Measurements from ENCODE around the gene C11orf68.

C11orf68 gene

GRCh38 chr11:65944191-65944590 lies 25.3 kb upstream of the C11orf68 start:
- no peak for DNase-seq (ENCODE audit: low read depth)

- no peak for DNase-seq (ENCODE audit: low read depth)
Observed at GRCh38 chr11:65942531-65942930, 23.7 kb upstream of the C11orf68 start.

GRCh38 chr11:65941720-65942310 lies 23.0 kb upstream of the C11orf68 start:
- DNase-seq (ENCODE audit: low read depth), result no peak

GRCh38 chr11:65937766-65938165 lies 18.9 kb upstream of the C11orf68 start:
- DNase-seq (ENCODE audit: low read depth), result no peak

GRCh38 chr11:65934014-65934413 lies 15.2 kb upstream of the C11orf68 start:
- no peak for DNase-seq (ENCODE audit: low read depth)

GRCh38 chr11:65932558-65932919 lies 13.7 kb upstream of the C11orf68 start:
- no peak for DNase-seq (ENCODE audit: low read depth)

GRCh38 chr11:65931773-65932557 lies 13.1 kb upstream of the C11orf68 start:
- DNase-seq (ENCODE audit: low read depth), result no peak

GRCh38 chr11:65928667-65929066 lies 9.8 kb upstream of the C11orf68 start:
- no peak for DNase-seq (ENCODE audit: low read depth)

- peak; percentile 55 for DNase-seq (ENCODE audit: low read depth)
Observed at GRCh38 chr11:65927904-65928397, 9.1 kb upstream of the C11orf68 start.

- no peak for DNase-seq (ENCODE audit: low read depth)
Observed at GRCh38 chr11:65925397-65925796, 6.5 kb upstream of the C11orf68 start.

GRCh38 chr11:65922565-65922964 lies 3.7 kb upstream of the C11orf68 start:
- DNase-seq (ENCODE audit: low read depth), result no peak

GRCh38 chr11:65921876-65922275 lies 3.0 kb upstream of the C11orf68 start:
- no peak for DNase-seq (ENCODE audit: low read depth)

GRCh38 chr11:65921033-65921555 lies 2.2 kb upstream of the C11orf68 start:
- no peak for DNase-seq (ENCODE audit: low read depth)

GRCh38 chr11:65920372-65920802 lies 1.5 kb upstream of the C11orf68 start:
- no peak for DNase-seq (ENCODE audit: low read depth)

GRCh38 chr11:65919573-65920371 lies 910 bp upstream of the C11orf68 start:
- DNase-seq (ENCODE audit: low read depth), result peak; percentile 64

- DNase-seq (ENCODE audit: low read depth), result peak; percentile 99
Observed at GRCh38 chr11:65919141-65919572, 295 bp upstream of the C11orf68 start, which contains the start of gene DRAP1. DRAP1 (plus strand) TSS chr11:65919426; CDS start chr11:65919502, 76 bp downstream.

- DNase-seq (ENCODE audit: low read depth), result no peak
Observed at GRCh38 chr11:65917434-65918210, 1.2 kb downstream of the C11orf68 start.

GRCh38 chr11:65917077-65917433 lies 1.8 kb downstream of the C11orf68 start:
- DNase-seq (ENCODE audit: low read depth), result no peak

- no peak for DNase-seq (ENCODE audit: low read depth)
Observed at GRCh38 chr11:65916391-65916790, 2.5 kb downstream of the C11orf68 start.

GRCh38 chr11:65915821-65916251 lies 3.0 kb downstream of the C11orf68 start:
- DNase-seq (ENCODE audit: low read depth), result no peak

GRCh38 chr11:65915101-65915820 lies 3.6 kb downstream of the C11orf68 start:
- no peak for DNase-seq (ENCODE audit: low read depth)
